Adrenal gland (tissue), 12 donors: Measurements from ENCODE around the gene WHRN. TPM values are rescaled to one million over a fixed set of nuclear protein-coding genes. Genes with fewer than 3 reads are reported as not detected.

Source experiments
- DNase-seq, 7 donors: peaks; one replicate each; pipeline ENCODE4 v3.0.0-alpha.2; 2019 to 2020
- H3K27ac ChIP-seq, 5 donors: fragments of 200-600 bp; sonication (generic) in 4 of 5; 1 replicate in 3 of 5; 2 replicates in 2 of 5; pipeline versions ENCODE4 v1.5.1 to v1.8.0; 2016 to 2020; ENCODE audit warnings: mild to moderate bottlenecking in 1 of 5
- H3K27me3 ChIP-seq: fragments of 200-600 bp; 2 replicates; pipeline ENCODE4 v1.8.0; 2021
- H3K36me3 ChIP-seq, 2 donors: fragments of 200-600 bp; replicated peaks in 1 of 2; 1 replicate in 1 of 2; 2 replicates in 1 of 2; pipeline versions ENCODE4 v1.5.1 to v1.8.0; 2018 to 2022
- H3K4me1 ChIP-seq, 2 donors: fragments of 200-600 bp; replicated peaks in 1 of 2; 1 replicate in 1 of 2; 2 replicates in 1 of 2; pipeline versions ENCODE4 v1.5.1 to v1.8.0; 2018 to 2021
- H3K4me3 ChIP-seq, 4 donors: fragments of 200-600 bp; sonication (generic) in 3 of 4; one replicate each; pipeline ENCODE4 v1.5.1; 2016 to 2018
- H3K9me3 ChIP-seq, 3 donors: fragments of 200-600 bp; sonication (generic) in 1 of 3; replicated peaks in 1 of 3; 1 replicate in 2 of 3; 2 replicates in 1 of 3; pipeline versions ENCODE4 v1.5.1 to v1.8.0; 2016 to 2021
- CTCF ChIP-seq, 6 experiments: fragments of 450-650 bp in 4 of 6; fragments of 200-600 bp in 2 of 6; sonication (generic) in 1 of 6; IDR thresholded peaks; 1 replicate in 5 of 6; 2 replicates in 1 of 6; pipeline versions ENCODE4 v1.5.1 to v1.8.0; 2016 to 2021; ENCODE audit warnings: antibody characterized with exemption in 6 of 6, mild to moderate bottlenecking in 2 of 6, moderate library complexity in 1 of 6
- POLR2A ChIP-seq, 2 donors: fragments of 450-650 bp; IDR thresholded peaks; one replicate each; pipeline ENCODE4 v1.6.1; 2017; ENCODE audit warnings: antibody characterized with exemption in 2 of 2, mild to moderate bottlenecking in 2 of 2, moderate library complexity in 1 of 2
- WGBS, 4 donors: extraction: QIAGEN DNeasy Blood & Tissue Kit in 2 of 4; methylation state at CpG; one replicate each; pipeline versions ENCODE4 v1.1.5 to v1.1.7; 2013 to 2017; 5-methylcytosine and 5-hydroxymethylcytosine counted together
- intact Hi-C, 2 donors: fragments of 100-400 bp; cut with DNase I; formaldehyde crosslinking; loops; one replicate each; pipeline versions ENCODE4 v1.14.1 to v1.15.0; 2022 to 2023
- polyA plus RNA-seq, 3 donors: library from polyadenylated mRNA; stranded (reverse); fragments of 200-250 nt in 2 of 3; fragments of 350-450 nt in 1 of 3; fragmentation: Illumina TruSeq in 1 of 3; extraction: RNeasy Lipid Tissue Mini Kit (QIAGEN cat#74804) in 1 of 3; gene quantifications; one replicate each; pipeline ENCODE4 v1.2.3, GENCODE V29; 2013 to 2014
- total RNA-seq, 9 donors: library from RNA; depleted of rRNA in 4 of 9; stranded (reverse); fragments of >200 nt in 4 of 9; fragments of 120-200 nt in 1 of 9; fragmentation: NEBNext Ultra II Directional in 1 of 9; extraction: Animal tissue kit (Norgen Biotek cat#: 25700) in 1 of 9; gene quantifications; one replicate each; pipeline versions ENCODE4 v1.1.0 to v1.2.4, GENCODE V29; 2013 to 2023
- donor health status: healthy with polysubstance abuse.
- donor health status: Bipolar disorder and iron deficiency.
- donor health status: DM: yes; HTN: yes; CAD: no.
- donor health status: DM: no; HTN: no; CAD: no.
- donor health status: DM: no; HTN: no; CAD: no.
- donor health status: DM: yes; HTN: yes; CAD: no.

WHRN gene
- total and polyA plus RNA-seq, 12 donors = 33.4 to 359 (median 96.4) TPM

GRCh38 chr9:114404531-114404930, 100.7 kb downstream of the WHRN start:
- no peaks in the 10 kb centered on the region for H3K27me3 ChIP-seq
- DNase-seq = no peak
- 82 to 97% (median 92%) methylated on average over 2 of the region's 2 CpGs for WGBS, 4 donors
- peaks cover 0 to 37% of the 10 kb centered on the region in 2 donors for H3K36me3 ChIP-seq
- TF ChIP-seq POLR2A (IDR thresholded peaks at IDR 0.05) = no peak
- TF ChIP-seq CTCF (IDR thresholded peaks at IDR 0.05) = no peak
- intact Hi-C loops = loop anchor here (10.0 kb wide), 2 partner anchors 250 to 500 kb away; partner anchors contain the start of gene TEX53 (in 1 of the 2)
- H3K27ac ChIP-seq = no peak overlapping the region
- H3K9me3 ChIP-seq = no peaks in the 10 kb centered on the region
- no peaks in the 10 kb centered on the region for H3K4me1 ChIP-seq
- no peak overlapping the region for H3K4me3 ChIP-seq

DNA sequence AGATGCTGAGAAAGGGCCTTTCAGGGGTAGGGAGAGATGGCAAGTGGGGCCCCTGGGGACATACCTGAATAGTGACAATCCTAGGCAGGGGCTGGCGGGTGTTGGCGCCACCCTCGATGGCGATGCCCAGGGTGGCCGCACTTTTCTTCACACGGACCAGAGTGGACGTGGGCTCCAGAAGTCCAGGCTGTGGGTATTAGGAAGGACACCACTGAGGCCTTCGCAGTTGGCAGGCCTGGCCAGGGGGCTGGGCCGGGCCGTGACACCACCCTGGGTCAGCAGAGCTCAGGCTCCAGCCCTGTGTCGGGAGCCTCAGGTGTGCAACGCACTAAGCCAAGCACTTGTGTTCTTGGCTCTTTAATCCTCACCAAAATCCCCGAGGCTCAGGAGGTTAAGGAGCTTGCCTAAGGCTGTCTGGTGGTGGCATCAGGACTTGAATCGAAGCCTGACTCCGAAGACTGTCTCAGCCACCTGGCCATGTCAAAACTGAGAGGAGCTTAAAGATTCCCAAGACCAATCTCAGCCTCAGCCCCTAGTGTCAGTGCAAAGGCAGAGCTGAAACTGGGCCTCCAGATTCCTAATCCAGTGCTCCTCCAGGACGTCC, 102.0 kb downstream of the WHRN start:
- Histone ChIP-seq H3K36me3 (peaks cover 0 to 37% of the 10 kb centered on the region in 2 donors), H3K4me3 (no peak overlapping the region), H3K4me1 (no peaks in the 10 kb centered on the region), H3K9me3 (no peaks in the 10 kb centered on the region), H3K27me3 (no peaks in the 10 kb centered on the region), H3K27ac (no peak overlapping the region)
- no peak for DNase-seq
- WGBS, 4 donors = 88 to 94% (median 90%) methylated on average over 3 to 16 of the region's 16 CpGs
- intact Hi-C loops = loop anchor here (10.0 kb wide), 2 partner anchors 252 to 502 kb away; partner anchors contain the start of gene TEX53 (in 1 of the 2)
- no peak for TF ChIP-seq POLR2A (IDR thresholded peaks at IDR 0.05)
- no peak for TF ChIP-seq CTCF (IDR thresholded peaks at IDR 0.05)

- Histone ChIP-seq H3K4me1 (peaks cover 0 to 10% of the 10 kb centered on the region in 2 donors), H3K27me3 (no peaks in the 10 kb centered on the region), H3K9me3 (no peaks in the 10 kb centered on the region), H3K27ac (peak overlapping the region in 1 of 5 donors; percentile 29), H3K36me3 (peaks cover 0 to 24% of the 10 kb centered on the region in 2 donors), H3K4me3 (no peak overlapping the region)
- WGBS, 4 donors = 60 to 71% (median 64%) methylated on average over 7 of the region's 7 CpGs
- intact Hi-C loops = loop anchor here (10.0 kb wide), 2 partner anchors 253 to 503 kb away; partner anchors contain the start of gene TEX53 (in 1 of the 2)
- TF ChIP-seq POLR2A (IDR thresholded peaks at IDR 0.05) (no peak), CTCF (IDR thresholded peaks at IDR 0.05) (no peak)
- DNase-seq = no peak
Measured at GRCh38 chr9:114401344-114401743, 103.9 kb downstream of the WHRN start.

GRCh38 chr9:114400772-114401171, 104.5 kb downstream of the WHRN start:
- TF ChIP-seq CTCF (IDR thresholded peaks at IDR 0.05) = no peak
- no peak for TF ChIP-seq POLR2A (IDR thresholded peaks at IDR 0.05)
- intact Hi-C loops = loop anchor here (10.0 kb wide), 2 partner anchors 254 to 504 kb away; partner anchors contain the start of gene TEX53 (in 1 of the 2)

More at GRCh38 chr9:114400772-114401171, 104.5 kb downstream of the WHRN start:
- Histone ChIP-seq H3K4me3 (no peak overlapping the region), H3K9me3 (no peaks in the 10 kb centered on the region), H3K27me3 (no peaks in the 10 kb centered on the region), H3K27ac (peak overlapping the region in 1 of 5 donors; percentile 29), H3K36me3 (peaks cover 0 to 21% of the 10 kb centered on the region in 2 donors), H3K4me1 (peaks cover 0 to 10% of the 10 kb centered on the region in 2 donors)
- no peak for DNase-seq
- WGBS, 4 donors = 69 to 78% (median 72%) methylated on average over 2 of the region's 2 CpGs
